K562 (cell line): ENCODE results near the gene GINS2. TPM values are rescaled to one million over a fixed set of nuclear protein-coding genes. Genes with fewer than 3 reads are reported as not detected.

ENCODE experiments used
- ATAC-seq: fragments of 200-7000 bp; cut with Tn5 transposase; 3 replicates; pipeline ENCODE4 v1.9.1; 2020; ENCODE audit warnings: moderate library complexity
- BruUV-seq: library from RNA; stranded (reverse); fragments of 400-500 nt; replicated peaks from 2 replicates; lab custom pipeline; 2021; lab: Mats Ljungman, UMichigan
- CTCF ChIA-PET: fragments of 300-600 bp; formaldehyde crosslinking; extraction: SDS; loops from one replicate; lab custom pipeline; 2021; ENCODE audit warnings: low intra/inter-chr PET ratio; lab: Yijun Ruan, JAX
- POLR2A ChIA-PET: fragments of 300-600, 350-650 bp; sonication (Branson Sonifier 250); formaldehyde crosslinking; extraction: SDS; loops from one replicate; lab custom pipeline; 2021; ENCODE audit warnings: antibody characterized with exemption, inconsistent platforms; lab: Yijun Ruan, JAX
- DNase-seq, 4 experiments: peaks; one replicate each; pipeline versions ENCODE4 v3.0.0 to v3.0.0-alpha.2; 2011 to 2018; ENCODE audit warnings: low spot score in 3 of 4, mixed read lengths in 3 of 4; ENCODE audit errors: extremely low read depth in 1 of 4
- FAIRE-seq: peaks from 2 replicates; lab custom pipeline; 2011; peaks lifted over from hg19 to GRCh38; lab: Jason Lieb, UNC
- H2AFZ ChIP-seq: 2 replicates; pipeline ENCODE4 v1.6.0; 2011; ENCODE audit warnings: low read depth, low read length, control low read depth, inconsistent platforms
- H3K27ac ChIP-seq: fragments of 200-600 bp; 3 replicates; pipeline ENCODE4 v1.8.0; 2011; ENCODE audit warnings: low read depth, mild to moderate bottlenecking, control low read depth, inconsistent platforms, low read length, moderate library complexity, mixed read lengths; ENCODE audit errors: extremely low read depth
- H3K27me3 ChIP-seq, 2 experiments: fragments of 300-600 bp in 1 of 2; 2 replicates in 1 of 2; 3 replicates in 1 of 2; pipeline versions ENCODE4 v1.6.0 to v1.8.0; 2011; ENCODE audit warnings: inconsistent platforms in 2 of 2, low read length in 2 of 2, mild to moderate bottlenecking in 1 of 2, mixed read lengths in 1 of 2, moderate library complexity in 1 of 2; ENCODE audit not compliant: control insufficient read depth in 2 of 2, insufficient read depth in 2 of 2
- H3K36me3 ChIP-seq: fragments of 300-600 bp; 3 replicates; pipeline ENCODE4 v1.8.0; 2011; ENCODE audit warnings: mild to moderate bottlenecking, low read length, inconsistent platforms; ENCODE audit not compliant: control insufficient read depth, insufficient read depth
- H3K4me1 ChIP-seq, 2 experiments: fragments of 200-600 bp in 1 of 2; replicated peaks in 1 of 2; 2 replicates in 1 of 2; 3 replicates in 1 of 2; pipeline versions ENCODE4 v1.5.1 to v1.8.0; 2011; ENCODE audit warnings: inconsistent platforms in 2 of 2, low read length in 2 of 2, mild to moderate bottlenecking in 1 of 2, mixed read lengths in 1 of 2, moderate library complexity in 1 of 2; ENCODE audit not compliant: control insufficient read depth in 2 of 2, insufficient read depth in 2 of 2
- H3K4me2 ChIP-seq: 2 replicates; pipeline ENCODE4 v1.6.1; 2011; ENCODE audit warnings: low read length, control low read depth, inconsistent platforms, mixed read lengths; ENCODE audit not compliant: insufficient read depth
- H3K4me3 ChIP-seq: fragments of 200-600 bp; sonication (generic), shearing (Covaris generic); 2 replicates; pipeline ENCODE4 v1.5.1; 2016; ENCODE audit warnings: control low read depth, inconsistent platforms
- H3K79me2 ChIP-seq: fragments of 200-600 bp; 3 replicates; pipeline ENCODE4 v1.8.0; 2011; ENCODE audit warnings: low read length, inconsistent platforms; ENCODE audit not compliant: control insufficient read depth, insufficient read depth
- H3K9ac ChIP-seq, 2 experiments: 2 replicates each; pipeline versions ENCODE4 v1.6.0 to v1.6.1; 2011; ENCODE audit warnings: low read depth in 2 of 2, low read length in 2 of 2, control low read depth in 1 of 2, inconsistent platforms in 1 of 2, mild to moderate bottlenecking in 1 of 2, mixed read lengths in 1 of 2; ENCODE audit not compliant: insufficient read depth in 1 of 2
- H3K9me1 ChIP-seq: one replicate; pipeline ENCODE4 v1.6.0; 2011; ENCODE audit warnings: inconsistent platforms, mild to moderate bottlenecking, low read length, moderate library complexity; ENCODE audit not compliant: control insufficient read depth, insufficient read depth
- H3K9me3 ChIP-seq: replicated peaks from 2 replicates; pipeline ENCODE4 v1.5.1; 2011; ENCODE audit warnings: low read depth, low read length, inconsistent platforms; ENCODE audit not compliant: control insufficient read depth, insufficient read depth
- H4K20me1 ChIP-seq: replicated peaks from 2 replicates; pipeline ENCODE4 v1.6.1; 2011; ENCODE audit warnings: low read length, inconsistent platforms, mixed read lengths; ENCODE audit not compliant: control insufficient read depth, insufficient read depth
- HDAC6 ChIP-seq: IDR thresholded peaks from 2 replicates; pipeline ENCODE4 v1.6.1; 2012; ENCODE audit warnings: low read depth, mild to moderate bottlenecking, control low read depth, inconsistent platforms, low read length, moderate library complexity
- IFI16 ChIP-seq: fragments of 250-450 bp; sonication (Bioruptor Pico); IDR thresholded peaks from 2 replicates; pipeline ENCODE4 v2.1.2; 2022; ENCODE audit warnings: mild to moderate bottlenecking, inconsistent platforms
- MEIS2 ChIP-seq: fragments of 450-650 bp; IDR thresholded peaks from 2 replicates; pipeline ENCODE4 v1.6.1; 2014; ENCODE audit warnings: mild to moderate bottlenecking; ENCODE audit not compliant: partially characterized antibody
- NRF1 ChIP-seq, 2 experiments: fragments of 450-650 bp; IDR thresholded peaks in 1 of 2; conservative IDR thresholded peaks in 1 of 2; 2 replicates each; pipeline ENCODE4 v1.6.1; 2014; ENCODE audit warnings: mild to moderate bottlenecking in 2 of 2
- RBM25 ChIP-seq: fragments of 200-400 bp; formaldehyde crosslinking; IDR thresholded peaks from 2 replicates; pipeline ENCODE4 v1.6.1; 2018; ENCODE audit warnings: low read length, low read depth, moderate library complexity; ENCODE audit not compliant: severe bottlenecking
- RNF219 ChIP-seq: fragments of 250-450 bp; sonication (Bioruptor Pico); IDR thresholded peaks from 2 replicates; pipeline ENCODE4 v1.5.0; 2022; ENCODE audit warnings: mild to moderate bottlenecking
- SP2 ChIP-seq: IDR thresholded peaks from 2 replicates; pipeline ENCODE4 v1.6.1; 2011; ENCODE audit warnings: mild to moderate bottlenecking, low read depth, low read length, moderate library complexity; ENCODE audit not compliant: poor library complexity, severe bottlenecking; ENCODE audit errors: extremely low read depth
- ZBED1 ChIP-seq: IDR thresholded peaks from 2 replicates; pipeline ENCODE4 v1.6.1; 2014
- WGBS: fragments of 100-300 bp; shearing (Covaris generic); methylation state at CpG from one replicate; pipeline ENCODE4 v1.1.6; 2016; ENCODE audit warnings: low coverage, mixed read lengths; ENCODE audit not compliant: insufficient coverage; ENCODE audit errors: missing lambda C conversion rate; 5-methylcytosine and 5-hydroxymethylcytosine counted together
- in situ Hi-C: fragments of 300-500 bp; cut with MboI; formaldehyde crosslinking; loops from 4 replicates; pipeline ENCODE4 v1.15.0; 2018; ENCODE audit warnings: inconsistent platforms, mixed read lengths
- intact Hi-C: fragments of 100-400 bp; cut with micrococcal nuclease; formaldehyde crosslinking; loops from 2 replicates; pipeline ENCODE4 v1.14.2; 2022
- polyA plus RNA-seq, 8 experiments: library from polyadenylated mRNA; depleted of rRNA in 4 of 8; stranded (reverse) in 5 of 8; unstranded in 3 of 8; fragments of >200 nt; fragmentation: Nextera tagmentation in 2 of 8; fragmentation: Illumina TruSeq in 1 of 8; extraction: Ambion mirVana in 2 of 8; extraction: Trizol in 1 of 8; gene quantifications; 2 replicates each; pipeline versions ENCODE4 v1.2.1 to v1.2.3, GENCODE V29; 2011 to 2014; ENCODE audit warnings: inconsistent platforms in 1 of 8, missing spikeins in 1 of 8
- total RNA-seq, 7 experiments: library from RNA; depleted of rRNA in 6 of 7; stranded (reverse); fragments of >200 nt in 6 of 7; fragmentation: Illumina TruSeq in 2 of 7; extraction: Trizol in 2 of 7; gene quantifications; 2 replicates each; pipeline versions ENCODE4 v1.2.1 to v1.2.3, GENCODE V29; 2011 to 2021; ENCODE audit warnings: low replicate concordance in 1 of 7
- TF ChIP-seq, protein P1 (sequence below): fragments of 450-650 bp; formaldehyde crosslinking; IDR thresholded peaks from 2 replicates; pipeline ENCODE4 v1.4.0; 2020; ENCODE audit warnings: mild to moderate bottlenecking, moderate library complexity
- TF ChIP-seq, protein P2 (sequence below): fragments of 450-650 bp; IDR thresholded peaks from 2 replicates; pipeline ENCODE4 v1.6.1; 2016
- TF ChIP-seq, protein P3 (sequence below): IDR thresholded peaks from 3 replicates; pipeline ENCODE4 v1.6.1; 2011; ENCODE audit warnings: borderline replicate concordance, mild to moderate bottlenecking, moderate library complexity; ENCODE audit not compliant: insufficient read length; ENCODE audit errors: extremely low read depth
- TF ChIP-seq, protein P4 (sequence below): fragments of 450-650 bp; IDR thresholded peaks from 2 replicates; pipeline ENCODE4 v1.6.1; 2016; ENCODE audit warnings: antibody characterized with exemption

GINS2 gene
- total and polyA plus RNA-seq, 9 of the 15 experiments (the other 6 are each of a cell fraction or from before 2014, with no cell fraction given), result 40.4 to 76.2 (median 44.6) TPM

- H3K9ac ChIP-seq, result no peak overlapping the region
- TF ChIP-seq NRF1 (conservative IDR thresholded peaks at IDR 0.05 in 1 of 2, IDR thresholded peaks at IDR 0.05 in 1 of 2) (0 out of 4 replicates have a peak, but pooled peaks of 1 of the 2 experiments have one; percentile 17), HDAC6 (no peak), SP2 (peak; percentile 23), RNF219 (CRISPR knock-in tag) (no peak), MEIS2 (peak; percentile 69), IFI16 (CRISPR knock-in tag) (no peak), RBM25 (peak; percentile 15), ZBED1 (no peak)
- TF ChIP-seq, protein P1, sequence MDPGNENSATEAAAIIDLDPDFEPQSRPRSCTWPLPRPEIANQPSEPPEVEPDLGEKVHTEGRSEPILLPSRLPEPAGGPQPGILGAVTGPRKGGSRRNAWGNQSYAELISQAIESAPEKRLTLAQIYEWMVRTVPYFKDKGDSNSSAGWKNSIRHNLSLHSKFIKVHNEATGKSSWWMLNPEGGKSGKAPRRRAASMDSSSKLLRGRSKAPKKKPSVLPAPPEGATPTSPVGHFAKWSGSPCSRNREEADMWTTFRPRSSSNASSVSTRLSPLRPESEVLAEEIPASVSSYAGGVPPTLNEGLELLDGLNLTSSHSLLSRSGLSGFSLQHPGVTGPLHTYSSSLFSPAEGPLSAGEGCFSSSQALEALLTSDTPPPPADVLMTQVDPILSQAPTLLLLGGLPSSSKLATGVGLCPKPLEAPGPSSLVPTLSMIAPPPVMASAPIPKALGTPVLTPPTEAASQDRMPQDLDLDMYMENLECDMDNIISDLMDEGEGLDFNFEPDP (CRISPR knock-in tag), result no peak
- TF ChIP-seq, protein P2, sequence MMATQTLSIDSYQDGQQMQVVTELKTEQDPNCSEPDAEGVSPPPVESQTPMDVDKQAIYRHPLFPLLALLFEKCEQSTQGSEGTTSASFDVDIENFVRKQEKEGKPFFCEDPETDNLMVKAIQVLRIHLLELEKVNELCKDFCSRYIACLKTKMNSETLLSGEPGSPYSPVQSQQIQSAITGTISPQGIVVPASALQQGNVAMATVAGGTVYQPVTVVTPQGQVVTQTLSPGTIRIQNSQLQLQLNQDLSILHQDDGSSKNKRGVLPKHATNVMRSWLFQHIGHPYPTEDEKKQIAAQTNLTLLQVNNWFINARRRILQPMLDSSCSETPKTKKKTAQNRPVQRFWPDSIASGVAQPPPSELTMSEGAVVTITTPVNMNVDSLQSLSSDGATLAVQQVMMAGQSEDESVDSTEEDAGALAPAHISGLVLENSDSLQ, result peak; percentile 99
- TF ChIP-seq, protein P3, sequence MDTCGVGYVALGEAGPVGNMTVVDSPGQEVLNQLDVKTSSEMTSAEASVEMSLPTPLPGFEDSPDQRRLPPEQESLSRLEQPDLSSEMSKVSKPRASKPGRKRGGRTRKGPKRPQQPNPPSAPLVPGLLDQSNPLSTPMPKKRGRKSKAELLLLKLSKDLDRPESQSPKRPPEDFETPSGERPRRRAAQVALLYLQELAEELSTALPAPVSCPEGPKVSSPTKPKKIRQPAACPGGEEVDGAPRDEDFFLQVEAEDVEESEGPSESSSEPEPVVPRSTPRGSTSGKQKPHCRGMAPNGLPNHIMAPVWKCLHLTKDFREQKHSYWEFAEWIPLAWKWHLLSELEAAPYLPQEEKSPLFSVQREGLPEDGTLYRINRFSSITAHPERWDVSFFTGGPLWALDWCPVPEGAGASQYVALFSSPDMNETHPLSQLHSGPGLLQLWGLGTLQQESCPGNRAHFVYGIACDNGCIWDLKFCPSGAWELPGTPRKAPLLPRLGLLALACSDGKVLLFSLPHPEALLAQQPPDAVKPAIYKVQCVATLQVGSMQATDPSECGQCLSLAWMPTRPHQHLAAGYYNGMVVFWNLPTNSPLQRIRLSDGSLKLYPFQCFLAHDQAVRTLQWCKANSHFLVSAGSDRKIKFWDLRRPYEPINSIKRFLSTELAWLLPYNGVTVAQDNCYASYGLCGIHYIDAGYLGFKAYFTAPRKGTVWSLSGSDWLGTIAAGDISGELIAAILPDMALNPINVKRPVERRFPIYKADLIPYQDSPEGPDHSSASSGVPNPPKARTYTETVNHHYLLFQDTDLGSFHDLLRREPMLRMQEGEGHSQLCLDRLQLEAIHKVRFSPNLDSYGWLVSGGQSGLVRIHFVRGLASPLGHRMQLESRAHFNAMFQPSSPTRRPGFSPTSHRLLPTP, result no peak
- TF ChIP-seq, protein P4, sequence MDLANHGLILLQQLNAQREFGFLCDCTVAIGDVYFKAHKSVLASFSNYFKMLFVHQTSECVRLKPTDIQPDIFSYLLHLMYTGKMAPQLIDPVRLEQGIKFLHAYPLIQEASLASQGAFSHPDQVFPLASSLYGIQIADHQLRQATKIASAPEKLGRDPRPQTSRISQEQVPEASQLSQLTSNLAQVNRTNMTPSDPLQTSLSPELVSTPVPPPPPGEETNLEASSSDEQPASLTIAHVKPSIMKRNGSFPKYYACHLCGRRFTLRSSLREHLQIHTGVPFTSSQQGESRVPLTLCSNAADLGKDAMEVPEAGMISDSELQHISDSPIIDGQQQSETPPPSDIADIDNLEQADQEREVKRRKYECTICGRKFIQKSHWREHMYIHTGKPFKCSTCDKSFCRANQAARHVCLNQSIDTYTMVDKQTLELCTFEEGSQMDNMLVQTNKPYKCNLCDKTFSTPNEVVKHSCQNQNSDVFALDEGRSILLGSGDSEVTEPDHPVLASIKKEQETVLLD, result no peak
Observed at GRCh38 chr16:85733839-85734170, 45.1 kb upstream of the GINS2 start.

More at GRCh38 chr16:85733839-85734170, 45.1 kb upstream of the GINS2 start:
- Histone ChIP-seq H3K27me3 (peaks cover 11 to 48% of the 10 kb centered on the region in 2 experiments; a peak in 4 of 5 replicates), H3K79me2 (no peaks in the 10 kb centered on the region), H3K36me3 (no peaks in the 10 kb centered on the region), H3K4me1 (peaks cover 2 to 19% of the 10 kb centered on the region in 2 experiments; a peak in 4 of 5 replicates), H4K20me1 (peaks cover 7% of the 10 kb centered on the region), H3K27ac (no peak overlapping the region), H3K9me3 (no peaks in the 10 kb centered on the region), H3K4me2 (peak overlapping the region; percentile 48), H3K4me3 (no peak overlapping the region), H2AFZ (no peak overlapping the region), H3K9me1 (peaks cover 2% of the 10 kb centered on the region)
- peak; percentile 91 for FAIRE-seq
- in situ Hi-C loops (no loop called here), intact Hi-C loops (no loop called here)
- peak; percentile 57 to 96 (median 92) for DNase-seq
- WGBS, result 14% methylated on average over 10 of the region's 11 CpGs
- ChIA-PET CTCF (no interaction called here), POLR2A (interaction anchor here (0.6 to 0.9 kb wide), 4 partner anchors 8 to 923 kb away, joined by 3 to 4 read pairs (median 4); no protein-coding TSS in a partner anchor)
- peak; percentile 90 for ATAC-seq
- no TSS peak for BruUV-seq
